ENCODE results near the gene MAFF.
"Not testable (repeated sequence)": the region's sequence is repeated elsewhere in the genome, so short reads cannot be mapped to it uniquely, and the experiment has no call there.

Gene MAFF

DNA sequence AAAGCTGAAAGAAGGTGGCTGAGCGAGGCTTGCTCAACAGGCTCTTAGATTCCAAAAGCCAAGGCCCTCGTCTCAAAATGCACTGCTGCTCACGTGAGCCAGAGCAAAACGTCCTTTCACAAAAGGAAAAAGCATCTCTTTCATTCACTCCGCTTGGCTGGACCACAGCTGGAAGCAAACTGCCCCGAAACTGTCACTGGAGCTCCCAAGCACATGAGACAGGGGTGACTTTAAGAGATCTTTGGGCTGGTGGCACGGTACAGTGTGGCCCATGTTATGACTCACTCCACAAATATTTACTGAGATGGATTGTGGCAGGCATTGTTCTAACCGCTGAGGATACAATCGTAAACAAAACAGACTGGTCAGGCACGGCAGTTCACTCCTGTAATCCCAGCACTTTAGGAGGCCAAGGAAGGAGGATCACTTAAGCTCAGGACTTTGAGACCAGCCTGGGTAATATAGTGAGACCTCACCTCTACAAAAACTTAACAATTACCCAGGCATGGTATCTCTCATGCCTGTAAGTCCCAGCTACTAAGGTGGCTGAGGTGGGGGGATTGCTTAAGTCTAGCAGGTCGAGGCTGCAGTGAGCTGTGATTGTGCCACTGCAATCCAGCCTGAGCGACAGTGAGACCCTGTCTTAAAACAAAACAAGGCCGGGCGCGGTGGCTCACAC lies 23.7 kb upstream of the MAFF start:
- no peak overlapping the region for H3K4me3 ChIP-seq (ENCODE audit: low read depth, low read length, poor library complexity, severe bottlenecking)
- no peak overlapping the region for H2AFZ ChIP-seq (ENCODE audit: low read length)
- H3K79me2 ChIP-seq (ENCODE audit: insufficient read depth, low read length), result no peaks in the 10 kb centered on the region
- H3K9me3 ChIP-seq (ENCODE audit: low read length), result no peaks in the 10 kb centered on the region
- no peaks in the 10 kb centered on the region for H3K9me2 ChIP-seq (ENCODE audit: low read depth, low read length)
- H3K27me3 ChIP-seq (ENCODE audit: insufficient read depth, low read length), result no peaks in the 10 kb centered on the region
- H3F3A ChIP-seq (ENCODE audit: insufficient read depth, low read length), result no peaks in the 10 kb centered on the region
- H4K20me1 ChIP-seq (ENCODE audit: insufficient read depth, low read length), result no peaks in the 10 kb centered on the region
- no peak overlapping the region for H3K4me2 ChIP-seq (ENCODE audit: low read length)
- TF ChIP-seq, protein P1, sequence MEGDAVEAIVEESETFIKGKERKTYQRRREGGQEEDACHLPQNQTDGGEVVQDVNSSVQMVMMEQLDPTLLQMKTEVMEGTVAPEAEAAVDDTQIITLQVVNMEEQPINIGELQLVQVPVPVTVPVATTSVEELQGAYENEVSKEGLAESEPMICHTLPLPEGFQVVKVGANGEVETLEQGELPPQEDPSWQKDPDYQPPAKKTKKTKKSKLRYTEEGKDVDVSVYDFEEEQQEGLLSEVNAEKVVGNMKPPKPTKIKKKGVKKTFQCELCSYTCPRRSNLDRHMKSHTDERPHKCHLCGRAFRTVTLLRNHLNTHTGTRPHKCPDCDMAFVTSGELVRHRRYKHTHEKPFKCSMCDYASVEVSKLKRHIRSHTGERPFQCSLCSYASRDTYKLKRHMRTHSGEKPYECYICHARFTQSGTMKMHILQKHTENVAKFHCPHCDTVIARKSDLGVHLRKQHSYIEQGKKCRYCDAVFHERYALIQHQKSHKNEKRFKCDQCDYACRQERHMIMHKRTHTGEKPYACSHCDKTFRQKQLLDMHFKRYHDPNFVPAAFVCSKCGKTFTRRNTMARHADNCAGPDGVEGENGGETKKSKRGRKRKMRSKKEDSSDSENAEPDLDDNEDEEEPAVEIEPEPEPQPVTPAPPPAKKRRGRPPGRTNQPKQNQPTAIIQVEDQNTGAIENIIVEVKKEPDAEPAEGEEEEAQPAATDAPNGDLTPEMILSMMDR (IDR thresholded peaks at IDR 0.05; ENCODE audit: low read length), result no peak
- no peak for TF ChIP-seq EZH2 (IDR thresholded peaks at IDR 0.05; ENCODE audit: borderline replicate concordance, low read length)
- H3K9ac ChIP-seq (ENCODE audit: low read length), result no peak overlapping the region
- peaks cover 40% of the 10 kb centered on the region for H3K4me1 ChIP-seq (ENCODE audit: insufficient read depth, low read length, severe bottlenecking)
- H3K36me3 ChIP-seq (ENCODE audit: insufficient read depth, low read length), result peaks cover 6% of the 10 kb centered on the region; the same call in 1 of the 2 replicates
- H3K27ac ChIP-seq (ENCODE audit: low read depth, low read length, poor library complexity, severe bottlenecking), result no peak overlapping the region

DNA sequence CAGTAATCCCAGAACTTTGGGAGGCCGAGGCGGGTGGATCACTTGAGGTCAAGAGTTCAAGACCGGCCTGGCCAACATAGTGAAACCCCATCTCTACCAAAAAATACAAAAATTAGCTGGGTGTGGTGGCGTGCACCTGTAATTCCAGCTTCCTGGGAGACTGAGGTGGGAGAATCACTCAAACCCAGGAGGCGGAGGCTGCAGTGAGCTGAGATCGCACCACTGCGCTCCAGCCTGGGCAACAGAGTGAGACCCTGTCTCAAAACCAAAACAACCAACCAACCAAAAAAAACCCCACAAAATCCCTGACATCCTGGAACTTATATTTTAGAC lies 23.2 kb upstream of the MAFF start:
- H2AFZ ChIP-seq (ENCODE audit: low read length); H3K9me3 ChIP-seq (ENCODE audit: low read length); H3K9me2 ChIP-seq (ENCODE audit: low read depth, low read length); H3K27ac ChIP-seq (ENCODE audit: low read depth, low read length, poor library complexity, severe bottlenecking); H3K27me3 ChIP-seq (ENCODE audit: insufficient read depth, low read length); H3K4me2 ChIP-seq (ENCODE audit: low read length); H3K4me3 ChIP-seq (ENCODE audit: low read depth, low read length, poor library complexity, severe bottlenecking); H4K20me1 ChIP-seq (ENCODE audit: insufficient read depth, low read length); H3K9ac ChIP-seq (ENCODE audit: low read length); H3K79me2 ChIP-seq (ENCODE audit: insufficient read depth, low read length); H3K36me3 ChIP-seq (ENCODE audit: insufficient read depth, low read length); H3F3A ChIP-seq (ENCODE audit: insufficient read depth, low read length): not testable (repeated sequence)
- H3K4me1 ChIP-seq (ENCODE audit: insufficient read depth, low read length, severe bottlenecking), result peaks cover 36% of the 10 kb centered on the region

DNA sequence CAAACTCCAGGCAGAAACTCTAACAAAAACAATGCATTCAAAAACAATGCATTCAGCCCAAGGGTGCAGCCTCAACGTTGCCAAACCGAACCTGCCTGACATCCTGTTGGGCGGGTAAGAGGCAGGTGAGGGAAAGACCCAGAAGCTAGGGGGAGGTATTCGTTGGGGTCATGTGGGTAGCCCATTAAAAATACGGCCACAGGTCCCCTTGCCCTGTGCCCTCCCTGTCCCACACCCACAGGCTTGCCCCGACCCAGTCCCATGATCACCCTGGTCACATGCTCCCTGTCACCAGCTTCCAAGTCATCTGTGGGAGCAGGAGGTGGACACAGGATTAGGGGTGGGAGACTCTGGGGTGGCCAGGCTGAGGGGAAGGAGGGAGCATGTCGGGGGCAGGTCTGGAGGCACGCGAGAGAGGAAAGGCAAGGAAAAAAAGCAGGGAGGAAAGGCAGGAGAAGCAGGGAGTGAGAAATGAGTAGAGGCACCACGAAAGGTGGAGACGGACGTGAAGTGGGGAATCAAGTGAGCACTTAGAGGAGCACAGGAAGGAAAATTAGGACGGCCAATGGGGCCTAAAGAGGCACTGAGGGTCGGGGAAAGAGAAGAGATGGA lies 20.8 kb upstream of the MAFF start:
- peak overlapping the region; percentile 87 for H3K4me2 ChIP-seq (ENCODE audit: low read length)
- peaks cover 36% of the 10 kb centered on the region for H3K4me1 ChIP-seq (ENCODE audit: insufficient read depth, low read length, severe bottlenecking)
- H3K4me3 ChIP-seq (ENCODE audit: low read depth, low read length, poor library complexity, severe bottlenecking), result peak overlapping the region; percentile 73
- no peaks in the 10 kb centered on the region for H3K79me2 ChIP-seq (ENCODE audit: insufficient read depth, low read length)
- H3K9me2 ChIP-seq (ENCODE audit: low read depth, low read length), result no peaks in the 10 kb centered on the region
- no peaks in the 10 kb centered on the region for H3K9me3 ChIP-seq (ENCODE audit: low read length)
- peak overlapping the region; percentile 91 for H3K27ac ChIP-seq (ENCODE audit: low read depth, low read length, poor library complexity, severe bottlenecking)
- TF ChIP-seq, protein P1 (IDR thresholded peaks at IDR 0.05; ENCODE audit: low read length), result no peak
- no peak for TF ChIP-seq EZH2 (IDR thresholded peaks at IDR 0.05; ENCODE audit: borderline replicate concordance, low read length)
- H3K9ac ChIP-seq (ENCODE audit: low read length), result peak overlapping the region; percentile 88
- no peaks in the 10 kb centered on the region for H4K20me1 ChIP-seq (ENCODE audit: insufficient read depth, low read length)
- H3K27me3 ChIP-seq (ENCODE audit: insufficient read depth, low read length), result no peaks in the 10 kb centered on the region
- H3K36me3 ChIP-seq (ENCODE audit: insufficient read depth, low read length), result no peaks in the 10 kb centered on the region
- no peaks in the 10 kb centered on the region for H3F3A ChIP-seq (ENCODE audit: insufficient read depth, low read length)
- H2AFZ ChIP-seq (ENCODE audit: low read length), result no peak overlapping the region
